Karpas-422 (cell line): ENCODE results near the gene SULT1E1. TPM values are rescaled to one million over a fixed set of nuclear protein-coding genes. Genes with fewer than 3 reads are reported as not detected.
"Not testable (repeated sequence)": the region's sequence is repeated elsewhere in the genome, so short reads cannot be mapped to it uniquely, and the experiment has no call there.

Experiments
- DNase-seq: peaks from one replicate; pipeline ENCODE4 v3.0.0-alpha.2; 2015
- H2AFZ ChIP-seq: fragments of 200-600 bp; sonication (generic); 2 replicates; pipeline ENCODE4 v1.6.1; 2014; ENCODE audit warnings: antibody characterized with exemption, low read length, mixed read lengths
- H3K27ac ChIP-seq: fragments of 200-600 bp; sonication (generic); 2 replicates; pipeline ENCODE4 v1.5.1; 2014; ENCODE audit warnings: mild to moderate bottlenecking, low read length, moderate library complexity
- H3K27me3 ChIP-seq: fragments of 200-600 bp; sonication (generic); 2 replicates; pipeline ENCODE4 v1.6.1; 2014; ENCODE audit warnings: low read length, mixed read lengths
- H3K36me3 ChIP-seq: fragments of 200-600 bp; sonication (generic); 2 replicates; pipeline ENCODE4 v1.6.1; 2014; ENCODE audit warnings: low read length, mixed read lengths; ENCODE audit not compliant: insufficient read depth
- H3K4me1 ChIP-seq: fragments of 200-600 bp; sonication (generic); 2 replicates; pipeline ENCODE4 v1.6.1; 2014; ENCODE audit warnings: mild to moderate bottlenecking, low read length, mixed read lengths
- H3K4me2 ChIP-seq: fragments of 200-600 bp; sonication (generic); 2 replicates; pipeline ENCODE4 v1.6.1; 2014; ENCODE audit warnings: low read length, low read depth, mild to moderate bottlenecking; ENCODE audit not compliant: poor library complexity, severe bottlenecking
- H3K4me3 ChIP-seq: fragments of 200-600 bp; sonication (generic); 2 replicates; pipeline ENCODE4 v1.5.1; 2014; ENCODE audit warnings: mild to moderate bottlenecking, antibody characterized with exemption, low read length, mixed read lengths
- H3K79me2 ChIP-seq: fragments of 200-600 bp; sonication (generic); 2 replicates; pipeline ENCODE4 v1.6.1; 2014; ENCODE audit warnings: mild to moderate bottlenecking, low read length, mixed read lengths
- H3K9ac ChIP-seq: fragments of 200-600 bp; sonication (generic); 2 replicates; pipeline ENCODE4 v1.6.0; 2014; ENCODE audit warnings: low read length
- H3K9me2 ChIP-seq: fragments of 200-600 bp; sonication (generic), shearing (Covaris generic); replicated peaks from 2 replicates; pipeline ENCODE4 v1.6.0; 2014; ENCODE audit warnings: mild to moderate bottlenecking, low read length, moderate library complexity; ENCODE audit not compliant: insufficient read depth
- H3K9me3 ChIP-seq: fragments of 300-700, 200-600 bp; sonication (generic); 2 replicates; pipeline ENCODE4 v1.6.1; 2014; ENCODE audit warnings: low read length, mixed read lengths
- H4K20me1 ChIP-seq: fragments of 200-600 bp; sonication (generic); 2 replicates; pipeline ENCODE4 v1.6.1; 2014; ENCODE audit warnings: mild to moderate bottlenecking, antibody characterized with exemption, low read length, low read depth; ENCODE audit not compliant: insufficient read depth
- total RNA-seq: library from RNA; depleted of rRNA; stranded (reverse); fragments of >200 nt; shearing (Covaris generic); gene quantifications from 2 replicates; pipeline ENCODE4 v1.2.3, GENCODE V29; 2014; ENCODE audit warnings: low replicate concordance

The SULT1E1 gene
- total RNA-seq, 1 experiment from 2014 or later, result not detected

DNA sequence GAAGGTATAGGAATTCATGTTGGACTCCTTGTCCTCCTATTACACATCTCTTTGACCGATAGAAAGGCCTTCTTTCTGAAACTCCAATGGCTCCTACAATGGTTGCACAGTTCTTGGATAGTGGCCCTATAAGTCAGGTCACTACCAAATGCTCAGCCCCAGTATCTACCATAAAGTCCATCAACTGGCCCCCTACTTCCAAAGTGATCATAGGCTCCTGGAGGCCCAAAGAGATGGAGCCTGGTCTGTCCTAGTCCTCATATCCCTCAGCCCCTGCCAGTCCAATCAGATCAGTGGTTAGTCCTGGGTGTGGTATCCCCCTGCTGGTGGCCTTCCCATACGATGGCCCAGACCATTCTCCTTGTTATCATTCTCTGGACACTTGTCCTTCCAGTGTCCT is 30.3 kb downstream of the SULT1E1 start:
- H2AFZ ChIP-seq, result no peak overlapping the region
- H3K9ac ChIP-seq, result no peak overlapping the region
- H3K36me3 ChIP-seq, result no peaks in the 10 kb centered on the region
- no peak for DNase-seq
- no peak overlapping the region for H3K27ac ChIP-seq
- H3K4me3 ChIP-seq, result no peak overlapping the region
- H3K4me1 ChIP-seq, result no peaks in the 10 kb centered on the region
- no peaks in the 10 kb centered on the region for H4K20me1 ChIP-seq
- H3K9me3 ChIP-seq, result no peaks in the 10 kb centered on the region
- H3K4me2 ChIP-seq, result no peak overlapping the region
- H3K27me3 ChIP-seq, result no peaks in the 10 kb centered on the region
- no peaks in the 10 kb centered on the region for H3K9me2 ChIP-seq
- no peaks in the 10 kb centered on the region for H3K79me2 ChIP-seq

DNA sequence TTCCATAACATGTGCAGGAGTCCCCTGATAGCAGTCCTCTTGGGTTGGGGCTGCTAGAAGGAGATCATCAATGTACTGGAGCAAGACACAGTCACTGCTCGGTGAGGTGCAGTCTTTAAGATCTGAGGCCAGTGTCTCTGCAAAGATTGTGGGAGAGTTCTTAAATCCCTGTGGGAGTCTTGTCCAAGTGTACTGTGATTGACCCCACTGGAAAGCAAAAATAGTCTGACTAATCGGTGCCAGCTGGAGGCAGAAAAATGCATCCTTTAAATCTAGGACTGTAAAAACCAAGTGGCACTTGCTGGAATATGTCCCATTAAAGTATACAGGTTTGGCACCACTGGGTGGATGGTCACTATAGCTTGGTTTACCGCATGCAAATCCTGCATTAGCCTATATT is 31.1 kb downstream of the SULT1E1 start:
- H3K9me2 ChIP-seq, result no peaks in the 10 kb centered on the region
- no peak for DNase-seq
- H3K79me2 ChIP-seq, result no peaks in the 10 kb centered on the region
- H4K20me1 ChIP-seq, result no peaks in the 10 kb centered on the region
- H3K27me3 ChIP-seq, result no peaks in the 10 kb centered on the region
- no peak overlapping the region for H2AFZ ChIP-seq
- no peaks in the 10 kb centered on the region for H3K36me3 ChIP-seq
- H3K4me1 ChIP-seq, result no peaks in the 10 kb centered on the region
- H3K27ac ChIP-seq, result no peak overlapping the region
- H3K4me2 ChIP-seq, result no peak overlapping the region
- H3K4me3 ChIP-seq, result no peak overlapping the region
- no peaks in the 10 kb centered on the region for H3K9me3 ChIP-seq
- no peak overlapping the region for H3K9ac ChIP-seq

DNA sequence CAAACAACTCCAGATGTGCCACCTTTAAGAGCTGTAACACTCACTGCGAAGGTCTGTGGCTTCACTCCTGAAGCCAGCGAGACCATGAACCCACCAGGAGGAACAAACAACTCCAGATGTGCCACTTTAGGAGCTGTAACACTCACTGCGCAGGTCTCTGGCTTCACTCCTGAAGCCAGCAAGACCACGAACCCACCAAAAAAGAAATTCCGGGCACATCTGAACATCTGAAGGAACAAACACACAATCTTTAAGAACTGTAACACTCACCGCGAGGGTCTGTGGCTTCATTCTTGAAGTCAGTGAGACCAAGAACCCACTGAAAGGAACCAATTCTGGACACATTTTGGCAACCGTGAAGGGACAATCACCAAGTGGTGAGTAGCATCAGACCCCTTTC is 34.9 kb downstream of the SULT1E1 start:
- not testable (repeated sequence) for DNase-seq, H3K79me2 ChIP-seq, H4K20me1 ChIP-seq, H3K9me3 ChIP-seq, H3K9ac ChIP-seq, H3K4me3 ChIP-seq, H3K27me3 ChIP-seq, H3K36me3 ChIP-seq, H3K9me2 ChIP-seq, H2AFZ ChIP-seq, H3K4me2 ChIP-seq, H3K27ac ChIP-seq, H3K4me1 ChIP-seq

DNA sequence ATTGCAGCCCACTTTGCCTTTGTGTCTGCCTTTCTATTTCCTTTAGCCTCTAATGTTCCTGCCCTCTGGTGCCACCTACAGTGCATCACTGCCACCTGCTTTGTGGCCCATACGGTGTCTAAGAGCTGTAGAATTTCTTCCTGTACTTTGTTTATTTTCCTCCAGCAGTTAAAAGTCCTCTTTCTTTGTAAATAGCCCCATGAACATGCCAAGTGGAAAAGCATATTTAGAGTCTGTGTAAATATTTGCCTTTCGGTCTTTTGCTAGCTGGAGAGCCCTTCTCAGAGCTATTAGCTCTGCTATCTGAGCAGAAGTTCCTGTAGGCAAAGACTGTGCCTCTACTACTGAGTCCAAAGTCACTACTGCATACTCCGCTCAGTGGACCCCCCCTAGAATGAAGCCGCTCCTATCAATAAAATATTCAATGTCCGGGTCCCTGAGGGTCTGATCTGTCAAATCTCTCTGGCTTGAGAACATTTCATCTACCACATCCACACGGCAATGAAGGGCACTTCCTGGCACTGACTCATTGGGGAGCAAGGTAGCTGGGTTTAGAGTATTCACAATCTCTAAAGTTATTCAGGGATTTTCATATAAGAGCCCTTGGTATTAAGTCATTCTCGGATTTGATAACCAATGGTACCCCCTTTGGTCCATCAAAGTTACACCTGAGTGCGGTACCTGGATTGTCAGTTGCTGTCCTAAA is 36.3 kb downstream of the SULT1E1 start:
- Histone ChIP-seq H3K9ac (no peak overlapping the region), H3K4me1 (no peaks in the 10 kb centered on the region), H3K9me2 (no peaks in the 10 kb centered on the region), H3K9me3 (no peaks in the 10 kb centered on the region), H3K4me3 (no peak overlapping the region), H3K36me3 (no peaks in the 10 kb centered on the region), H2AFZ (no peak overlapping the region), H3K4me2 (no peak overlapping the region), H3K79me2 (no peaks in the 10 kb centered on the region), H3K27ac (no peak overlapping the region), H3K27me3 (no peaks in the 10 kb centered on the region), H4K20me1 (no peaks in the 10 kb centered on the region)
- DNase-seq, result peak; percentile 75

DNA sequence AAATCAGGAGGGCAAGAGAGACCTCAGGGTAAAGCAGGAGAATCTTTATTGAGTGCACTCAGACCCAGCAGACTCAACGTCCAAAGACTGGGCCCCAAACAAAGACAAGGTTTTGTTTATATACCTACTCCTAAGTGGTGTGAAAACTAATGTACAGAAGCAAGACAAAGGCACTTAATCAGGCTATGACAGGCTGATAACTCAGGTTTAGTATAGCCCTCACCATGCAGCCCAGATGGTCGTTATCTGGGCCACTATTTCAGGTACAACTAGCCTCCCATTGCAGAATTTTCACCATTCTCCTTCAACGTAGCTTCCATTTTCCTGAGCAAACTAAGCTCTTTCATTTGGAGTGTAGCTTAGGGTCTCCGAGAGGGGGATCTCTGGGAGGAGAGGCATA is 36.9 kb downstream of the SULT1E1 start:
- H4K20me1 ChIP-seq, result no peaks in the 10 kb centered on the region
- no peaks in the 10 kb centered on the region for H3K79me2 ChIP-seq
- H3K36me3 ChIP-seq, result no peaks in the 10 kb centered on the region
- H3K4me3 ChIP-seq, result no peak overlapping the region
- H3K4me2 ChIP-seq, result no peak overlapping the region
- H2AFZ ChIP-seq, result no peak overlapping the region
- no peaks in the 10 kb centered on the region for H3K9me2 ChIP-seq
- no peak for DNase-seq
- no peak overlapping the region for H3K9ac ChIP-seq
- H3K9me3 ChIP-seq, result no peaks in the 10 kb centered on the region
- H3K27ac ChIP-seq, result no peak overlapping the region
- H3K4me1 ChIP-seq, result no peaks in the 10 kb centered on the region
- no peaks in the 10 kb centered on the region for H3K27me3 ChIP-seq

DNA sequence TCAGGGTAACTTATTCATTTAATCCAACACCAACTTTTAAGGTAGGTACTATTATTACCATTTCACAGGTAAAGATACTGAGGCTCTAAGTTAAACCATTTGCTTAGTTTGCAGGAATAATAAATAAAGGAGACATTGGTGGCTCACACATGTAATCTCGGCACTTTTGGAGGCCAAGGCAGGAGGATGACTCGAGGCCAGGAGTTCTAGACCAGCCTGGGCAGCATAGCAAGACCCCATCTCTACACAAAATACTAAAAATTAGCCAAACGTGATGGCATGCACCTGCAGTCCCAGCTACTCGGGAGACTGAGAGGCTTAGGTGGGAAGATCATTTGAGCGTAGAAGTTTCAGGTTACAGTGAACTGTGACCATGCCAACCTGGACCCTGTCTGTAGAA is 37.7 kb downstream of the SULT1E1 start:
- H3K4me3 ChIP-seq, result no peak overlapping the region
- H3K9me2 ChIP-seq, result no peaks in the 10 kb centered on the region
- no peak for DNase-seq
- H3K27me3 ChIP-seq, result no peaks in the 10 kb centered on the region
- no peaks in the 10 kb centered on the region for H3K9me3 ChIP-seq
- no peaks in the 10 kb centered on the region for H3K36me3 ChIP-seq
- no peaks in the 10 kb centered on the region for H3K79me2 ChIP-seq
- H2AFZ ChIP-seq, result no peak overlapping the region
- no peaks in the 10 kb centered on the region for H4K20me1 ChIP-seq
- no peaks in the 10 kb centered on the region for H3K4me1 ChIP-seq
- H3K4me2 ChIP-seq, result no peak overlapping the region
- H3K27ac ChIP-seq, result no peak overlapping the region
- no peak overlapping the region for H3K9ac ChIP-seq

DNA sequence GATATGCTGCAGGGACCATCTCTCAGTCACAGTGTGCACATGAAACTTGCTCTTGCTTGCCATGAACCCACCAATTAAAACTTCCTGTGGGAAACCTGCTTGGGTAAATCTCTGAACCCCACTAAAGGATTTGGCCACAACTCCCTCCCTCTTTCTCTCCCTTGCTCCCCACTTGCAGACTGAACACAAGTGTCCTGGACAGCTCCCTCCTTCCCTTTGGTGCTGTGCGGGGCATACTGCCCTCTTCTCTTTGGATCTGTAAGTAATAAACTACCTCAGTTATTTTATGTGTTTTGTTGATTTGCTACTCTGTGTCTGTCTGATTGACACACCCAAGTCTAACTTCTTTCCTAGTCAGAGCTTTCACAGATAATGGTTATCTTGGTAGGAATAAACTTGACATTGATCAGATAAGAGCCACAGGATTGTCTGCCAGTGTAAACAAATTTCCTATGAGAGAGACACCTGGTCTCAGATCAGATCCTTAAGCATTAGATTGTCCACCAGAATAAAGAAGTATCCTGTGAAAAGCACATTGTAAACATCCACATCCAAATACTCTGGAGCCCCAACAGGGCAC is 41.8 kb downstream of the SULT1E1 start:
- Histone ChIP-seq H3K27me3 (no peaks in the 10 kb centered on the region), H3K4me1 (no peaks in the 10 kb centered on the region), H3K79me2 (no peaks in the 10 kb centered on the region), H3K9ac (no peak overlapping the region), H4K20me1 (no peaks in the 10 kb centered on the region), H3K4me2 (no peak overlapping the region), H3K9me3 (no peaks in the 10 kb centered on the region), H3K27ac (no peak overlapping the region), H3K36me3 (no peaks in the 10 kb centered on the region), H3K9me2 (no peaks in the 10 kb centered on the region), H2AFZ (no peak overlapping the region), H3K4me3 (no peak overlapping the region)
- no peak for DNase-seq

DNA sequence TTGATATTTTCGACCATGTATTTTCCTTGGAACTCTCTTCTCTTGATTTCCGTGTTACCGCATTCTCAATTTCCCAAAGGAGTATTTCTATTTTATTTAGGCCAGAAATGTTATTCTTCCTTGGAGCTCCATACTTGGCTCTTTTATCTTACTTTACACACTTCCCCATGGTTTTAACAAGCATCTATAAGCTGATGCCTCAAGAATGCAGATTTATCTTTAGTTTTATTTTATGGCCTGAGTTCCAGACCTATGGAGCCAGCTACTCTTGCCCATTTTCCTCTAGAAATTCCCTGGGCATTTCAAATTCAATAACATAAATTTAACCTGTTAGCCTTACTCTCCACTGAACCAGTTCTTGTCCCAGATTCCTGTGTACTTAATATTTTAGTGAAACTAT is 43.7 kb downstream of the SULT1E1 start:
- Histone ChIP-seq H3K79me2 (no peaks in the 10 kb centered on the region), H3K9me3 (no peaks in the 10 kb centered on the region), H3K4me2 (no peak overlapping the region), H3K27ac (no peak overlapping the region), H3K36me3 (no peaks in the 10 kb centered on the region), H4K20me1 (no peaks in the 10 kb centered on the region), H3K4me1 (no peaks in the 10 kb centered on the region), H3K4me3 (no peak overlapping the region), H3K9ac (no peak overlapping the region), H3K9me2 (no peaks in the 10 kb centered on the region), H2AFZ (no peak overlapping the region), H3K27me3 (no peaks in the 10 kb centered on the region)
- DNase-seq, result no peak
